PFSK-1 (cell line): ENCODE measurements around the gene RGS10.

Experiments
- FOXP2 ChIP-seq: optimal IDR thresholded peaks from 2 replicates; pipeline ENCODE3; 2011; ENCODE audit warnings: borderline replicate concordance, control low read depth, inconsistent platforms; ENCODE audit not compliant: insufficient read depth; ENCODE audit errors: extremely low read length, extremely low read depth
- POLR2AphosphoS5 ChIP-seq: IDR thresholded peaks from 2 replicates; pipeline ENCODE4 v1.6.1; 2012; ENCODE audit warnings: low read depth, mild to moderate bottlenecking, control low read depth, low read length, moderate library complexity
- SIN3A ChIP-seq: IDR thresholded peaks from 2 replicates; pipeline ENCODE4 v1.6.1; 2012; ENCODE audit warnings: mild to moderate bottlenecking, low read length, moderate library complexity, borderline replicate concordance; ENCODE audit not compliant: insufficient read depth
- TF ChIP-seq, protein P1 (sequence below), 2 experiments: IDR thresholded peaks; 2 replicates each; pipeline versions ENCODE4 v1.6.1 to v1.8.0; 2011 to 2012; ENCODE audit warnings: low read depth in 2 of 2, low read length in 2 of 2, control low read depth in 1 of 2, inconsistent platforms in 1 of 2, mild to moderate bottlenecking in 1 of 2, moderate library complexity in 1 of 2; ENCODE audit not compliant: insufficient read depth in 1 of 2

DNA sequence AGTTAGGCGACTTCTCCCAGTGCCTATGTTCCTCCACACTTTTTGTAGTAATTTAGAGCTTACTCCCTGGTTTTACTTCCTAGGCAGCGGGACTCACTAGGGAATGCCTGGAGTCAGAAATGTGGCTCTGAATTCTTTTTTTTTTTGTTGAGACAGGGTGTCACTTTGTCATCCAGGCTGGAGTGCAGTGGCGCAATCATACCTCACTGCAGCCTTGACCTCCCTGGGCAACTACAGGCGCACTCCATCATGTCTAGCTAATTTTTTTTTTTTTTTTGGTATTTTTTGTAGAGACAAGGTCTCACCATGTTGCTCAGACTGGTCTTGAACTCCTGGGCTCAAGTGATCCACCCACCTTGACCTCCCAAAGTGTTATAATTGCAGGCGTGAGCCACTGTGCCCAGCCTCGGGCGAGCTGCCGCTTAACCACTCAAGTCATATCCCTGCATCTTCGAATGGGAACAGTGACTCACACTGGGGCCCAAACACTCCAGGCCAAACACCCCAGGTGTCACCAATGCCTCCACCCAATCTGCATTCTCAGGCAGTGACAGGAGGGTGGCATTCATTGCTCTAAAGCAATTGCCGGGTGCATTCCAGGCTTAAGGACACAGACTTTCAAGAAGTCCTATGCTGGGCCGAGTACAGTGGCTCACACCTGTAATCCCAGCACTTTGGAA, 19.6 kb downstream of the RGS10 start:
- TF ChIP-seq, protein P1, sequence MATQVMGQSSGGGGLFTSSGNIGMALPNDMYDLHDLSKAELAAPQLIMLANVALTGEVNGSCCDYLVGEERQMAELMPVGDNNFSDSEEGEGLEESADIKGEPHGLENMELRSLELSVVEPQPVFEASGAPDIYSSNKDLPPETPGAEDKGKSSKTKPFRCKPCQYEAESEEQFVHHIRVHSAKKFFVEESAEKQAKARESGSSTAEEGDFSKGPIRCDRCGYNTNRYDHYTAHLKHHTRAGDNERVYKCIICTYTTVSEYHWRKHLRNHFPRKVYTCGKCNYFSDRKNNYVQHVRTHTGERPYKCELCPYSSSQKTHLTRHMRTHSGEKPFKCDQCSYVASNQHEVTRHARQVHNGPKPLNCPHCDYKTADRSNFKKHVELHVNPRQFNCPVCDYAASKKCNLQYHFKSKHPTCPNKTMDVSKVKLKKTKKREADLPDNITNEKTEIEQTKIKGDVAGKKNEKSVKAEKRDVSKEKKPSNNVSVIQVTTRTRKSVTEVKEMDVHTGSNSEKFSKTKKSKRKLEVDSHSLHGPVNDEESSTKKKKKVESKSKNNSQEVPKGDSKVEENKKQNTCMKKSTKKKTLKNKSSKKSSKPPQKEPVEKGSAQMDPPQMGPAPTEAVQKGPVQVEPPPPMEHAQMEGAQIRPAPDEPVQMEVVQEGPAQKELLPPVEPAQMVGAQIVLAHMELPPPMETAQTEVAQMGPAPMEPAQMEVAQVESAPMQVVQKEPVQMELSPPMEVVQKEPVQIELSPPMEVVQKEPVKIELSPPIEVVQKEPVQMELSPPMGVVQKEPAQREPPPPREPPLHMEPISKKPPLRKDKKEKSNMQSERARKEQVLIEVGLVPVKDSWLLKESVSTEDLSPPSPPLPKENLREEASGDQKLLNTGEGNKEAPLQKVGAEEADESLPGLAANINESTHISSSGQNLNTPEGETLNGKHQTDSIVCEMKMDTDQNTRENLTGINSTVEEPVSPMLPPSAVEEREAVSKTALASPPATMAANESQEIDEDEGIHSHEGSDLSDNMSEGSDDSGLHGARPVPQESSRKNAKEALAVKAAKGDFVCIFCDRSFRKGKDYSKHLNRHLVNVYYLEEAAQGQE (IDR thresholded peaks at IDR 0.05; ENCODE audit: insufficient read depth in 1 of 2, low read depth in 2 of 2, low read length in 2 of 2): no peak
- no peak for TF ChIP-seq POLR2AphosphoS5
- no peak for TF ChIP-seq FOXP2
- TF ChIP-seq SIN3A: no peak
